ENCODE data around the gene EFCAB5.
"Not testable (repeated sequence)": the region's sequence is repeated elsewhere in the genome, so short reads cannot be mapped to it uniquely, and the experiment has no call there.

EFCAB5 gene

DNA sequence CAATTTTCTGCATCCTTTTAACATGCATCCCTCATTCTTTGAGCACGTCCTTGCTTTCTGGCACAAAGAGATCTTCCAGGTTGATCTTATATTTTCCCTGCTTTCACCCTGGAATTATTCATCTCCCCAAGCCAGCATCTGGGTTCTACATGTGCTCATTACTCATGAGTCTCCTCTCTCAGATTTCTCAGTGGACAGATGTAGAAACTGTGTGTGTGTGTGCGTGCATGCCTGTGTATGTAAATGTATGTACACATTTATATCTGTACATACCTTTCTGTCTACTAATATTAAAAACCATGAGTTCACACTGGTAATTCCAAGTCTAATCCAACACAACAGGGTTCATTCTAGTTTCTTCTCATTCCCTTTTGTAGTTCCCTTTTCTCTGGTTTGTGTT is 133.3 kb downstream of the EFCAB5 start:
- Histone ChIP-seq H2AFZ (ENCODE audit: low read depth) (no peak overlapping the region), H3K27ac (no peak overlapping the region), H3K79me2 (ENCODE audit: insufficient read depth, low read depth) (no peaks in the 10 kb centered on the region), H3K4me1 (ENCODE audit: low read depth, poor library complexity, severe bottlenecking) (no peaks in the 10 kb centered on the region), H3K27me3 (ENCODE audit: insufficient read depth, low read depth) (no peaks in the 10 kb centered on the region), H4K20me1 (ENCODE audit: insufficient read depth) (no peaks in the 10 kb centered on the region), H3K4me2 (no peak overlapping the region), H3K9ac (no peak overlapping the region), H3K36me3 (ENCODE audit: insufficient read depth) (no peaks in the 10 kb centered on the region), H3K4me3 (IDR thresholded peaks at IDR 0.05; ENCODE audit: insufficient read depth, low read depth, low read length) (no peak overlapping the region)
- TF ChIP-seq, protein P1, sequence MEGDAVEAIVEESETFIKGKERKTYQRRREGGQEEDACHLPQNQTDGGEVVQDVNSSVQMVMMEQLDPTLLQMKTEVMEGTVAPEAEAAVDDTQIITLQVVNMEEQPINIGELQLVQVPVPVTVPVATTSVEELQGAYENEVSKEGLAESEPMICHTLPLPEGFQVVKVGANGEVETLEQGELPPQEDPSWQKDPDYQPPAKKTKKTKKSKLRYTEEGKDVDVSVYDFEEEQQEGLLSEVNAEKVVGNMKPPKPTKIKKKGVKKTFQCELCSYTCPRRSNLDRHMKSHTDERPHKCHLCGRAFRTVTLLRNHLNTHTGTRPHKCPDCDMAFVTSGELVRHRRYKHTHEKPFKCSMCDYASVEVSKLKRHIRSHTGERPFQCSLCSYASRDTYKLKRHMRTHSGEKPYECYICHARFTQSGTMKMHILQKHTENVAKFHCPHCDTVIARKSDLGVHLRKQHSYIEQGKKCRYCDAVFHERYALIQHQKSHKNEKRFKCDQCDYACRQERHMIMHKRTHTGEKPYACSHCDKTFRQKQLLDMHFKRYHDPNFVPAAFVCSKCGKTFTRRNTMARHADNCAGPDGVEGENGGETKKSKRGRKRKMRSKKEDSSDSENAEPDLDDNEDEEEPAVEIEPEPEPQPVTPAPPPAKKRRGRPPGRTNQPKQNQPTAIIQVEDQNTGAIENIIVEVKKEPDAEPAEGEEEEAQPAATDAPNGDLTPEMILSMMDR (conservative IDR thresholded peaks at IDR 0.05; ENCODE audit: low read depth, low read length): no peak

DNA sequence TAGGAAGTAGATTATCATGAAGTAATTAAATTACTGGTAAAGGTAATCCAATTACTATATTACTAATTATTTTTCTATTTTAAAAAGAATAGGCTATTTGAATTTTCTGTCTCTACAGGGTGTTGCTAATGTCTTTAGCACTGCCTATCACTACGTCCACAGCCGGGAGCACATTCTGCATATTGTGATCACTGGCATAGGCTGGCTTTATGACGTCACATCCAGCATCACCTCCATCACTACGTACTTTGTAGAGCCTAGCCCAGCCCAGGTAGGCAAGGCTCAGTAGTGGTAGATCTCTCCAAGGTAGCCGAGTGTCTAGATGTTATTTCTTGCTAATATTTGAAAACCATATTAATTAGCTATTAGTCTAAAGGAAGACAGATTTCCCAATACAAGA is 141.3 kb downstream of the EFCAB5 start:
- Histone ChIP-seq H3K36me3 (ENCODE audit: insufficient read depth) (no peaks in the 10 kb centered on the region), H3K27ac (no peak overlapping the region), H3K4me2 (no peak overlapping the region), H3K4me3 (IDR thresholded peaks at IDR 0.05; ENCODE audit: insufficient read depth, low read depth, low read length) (no peak overlapping the region), H3K27me3 (ENCODE audit: insufficient read depth, low read depth) (no peaks in the 10 kb centered on the region), H4K20me1 (ENCODE audit: insufficient read depth) (no peaks in the 10 kb centered on the region), H3K4me1 (ENCODE audit: low read depth, poor library complexity, severe bottlenecking) (no peaks in the 10 kb centered on the region), H3K9ac (no peak overlapping the region), H2AFZ (ENCODE audit: low read depth) (no peak overlapping the region), H3K79me2 (ENCODE audit: insufficient read depth, low read depth) (no peaks in the 10 kb centered on the region)
- TF ChIP-seq, protein P1 (conservative IDR thresholded peaks at IDR 0.05; ENCODE audit: low read depth, low read length): no peak

DNA sequence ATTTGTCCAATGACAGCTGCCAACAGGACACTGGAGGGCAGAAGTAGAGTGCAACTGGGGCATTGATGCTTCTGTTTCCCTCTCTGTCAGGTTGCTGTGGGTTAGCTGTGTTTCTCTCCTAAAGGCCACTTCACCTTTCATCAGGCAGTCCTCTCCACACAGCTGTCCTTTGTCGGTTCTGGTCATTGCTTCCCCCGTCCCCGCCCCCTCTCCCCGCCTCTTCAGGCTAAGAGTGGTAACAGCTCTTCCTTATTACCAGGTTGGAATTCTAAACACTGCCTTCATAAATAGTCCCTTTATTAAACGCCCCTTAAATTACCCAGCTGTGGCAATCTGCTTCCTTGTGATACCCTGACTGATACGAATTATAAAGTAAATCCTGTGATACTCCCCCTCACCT is 143.4 kb downstream of the EFCAB5 start:
- Histone ChIP-seq H3K27me3 (ENCODE audit: insufficient read depth, low read depth) (no peaks in the 10 kb centered on the region), H3K79me2 (ENCODE audit: insufficient read depth, low read depth) (no peaks in the 10 kb centered on the region), H2AFZ (ENCODE audit: low read depth) (no peak overlapping the region), H4K20me1 (ENCODE audit: insufficient read depth) (no peaks in the 10 kb centered on the region), H3K9ac (no peak overlapping the region), H3K4me3 (IDR thresholded peaks at IDR 0.05; ENCODE audit: insufficient read depth, low read depth, low read length) (no peak overlapping the region), H3K36me3 (ENCODE audit: insufficient read depth) (no peaks in the 10 kb centered on the region), H3K4me2 (no peak overlapping the region), H3K4me1 (ENCODE audit: low read depth, poor library complexity, severe bottlenecking) (no peaks in the 10 kb centered on the region), H3K27ac (no peak overlapping the region)
- TF ChIP-seq, protein P1 (conservative IDR thresholded peaks at IDR 0.05; ENCODE audit: low read depth, low read length): no peak

DNA sequence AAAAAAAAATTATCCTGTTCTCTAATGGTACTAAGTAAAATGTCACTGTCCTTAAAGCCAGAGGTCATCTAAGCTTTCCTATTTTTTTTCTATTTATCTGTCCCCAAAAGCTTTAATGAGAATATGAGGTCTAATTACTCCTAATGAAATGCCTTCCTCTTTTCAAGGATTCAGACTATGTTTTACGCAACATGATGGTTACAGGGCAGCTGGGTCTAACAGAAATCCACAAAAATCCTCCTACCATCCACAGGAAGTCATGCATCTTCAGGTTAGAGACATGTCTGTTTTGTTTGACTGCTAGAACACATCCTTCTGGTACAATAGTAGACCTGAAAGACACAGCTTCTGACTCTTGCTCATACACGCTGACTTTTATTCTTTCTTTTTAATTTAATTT is 145.5 kb downstream of the EFCAB5 start:
- no peak overlapping the region for H3K27ac ChIP-seq
- H3K36me3 ChIP-seq (ENCODE audit: insufficient read depth): no peaks in the 10 kb centered on the region
- no peak overlapping the region for H3K4me3 ChIP-seq (IDR thresholded peaks at IDR 0.05; ENCODE audit: insufficient read depth, low read depth, low read length)
- H3K79me2 ChIP-seq (ENCODE audit: insufficient read depth, low read depth): no peaks in the 10 kb centered on the region
- no peaks in the 10 kb centered on the region for H3K4me1 ChIP-seq (ENCODE audit: low read depth, poor library complexity, severe bottlenecking)
- H3K27me3 ChIP-seq (ENCODE audit: insufficient read depth, low read depth): no peaks in the 10 kb centered on the region; the same call in 1 of the 2 replicates
- TF ChIP-seq, protein P1 (conservative IDR thresholded peaks at IDR 0.05; ENCODE audit: low read depth, low read length): no peak
- no peaks in the 10 kb centered on the region for H4K20me1 ChIP-seq (ENCODE audit: insufficient read depth)
- no peak overlapping the region for H2AFZ ChIP-seq (ENCODE audit: low read depth)
- no peak overlapping the region for H3K9ac ChIP-seq
- no peak overlapping the region for H3K4me2 ChIP-seq

DNA sequence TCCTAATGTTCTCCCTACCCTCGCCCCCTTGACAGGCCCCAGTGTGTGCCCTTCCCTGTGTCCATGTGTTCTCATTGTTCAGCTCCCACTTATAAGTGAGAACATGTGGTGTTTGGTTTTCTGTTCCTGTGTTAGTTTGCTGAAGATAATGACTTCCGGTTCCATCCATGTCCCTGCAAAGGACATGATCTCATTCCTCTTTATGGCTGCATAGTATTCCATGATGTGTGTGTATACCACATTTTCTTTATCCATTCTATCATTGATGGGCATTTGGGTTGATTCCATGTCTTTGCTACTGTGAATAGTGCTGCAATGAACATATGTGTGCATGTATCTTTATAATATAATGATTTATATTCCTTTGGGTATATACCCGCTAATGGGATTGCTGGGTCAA is 146.0 kb downstream of the EFCAB5 start:
- not testable (repeated sequence) for H3K4me3 ChIP-seq (IDR thresholded peaks at IDR 0.05; ENCODE audit: insufficient read depth, low read depth, low read length); H3K9ac ChIP-seq; H3K27me3 ChIP-seq (ENCODE audit: insufficient read depth, low read depth); H3K27ac ChIP-seq; H3K36me3 ChIP-seq (ENCODE audit: insufficient read depth); H4K20me1 ChIP-seq (ENCODE audit: insufficient read depth); H3K4me2 ChIP-seq; H2AFZ ChIP-seq (ENCODE audit: low read depth); H3K79me2 ChIP-seq (ENCODE audit: insufficient read depth, low read depth); H3K4me1 ChIP-seq (ENCODE audit: low read depth, poor library complexity, severe bottlenecking)
